NCI-H128 (cell line): ENCODE results near the gene CHST12.

Source experiments
- DNase-seq: peaks from one replicate; lab custom pipeline; 2025; ENCODE audit not compliant: unreplicated experiment; lab: John Stamatoyannopoulos, UW

Gene CHST12

GRCh38 chr7:2403014-2403717, at the start of gene CHST12:
CHST12 (plus strand) TSS chr7:2403611; CDS start chr7:2432640, 29,029 bp downstream.
- DNase-seq, result peak; percentile 80

GRCh38 chr7:2353936-2354185, 49.5 kb upstream of the CHST12 start:
- peak; percentile 83 for DNase-seq

- peak; percentile 92 for DNase-seq
These were observed 49.0 kb upstream of the CHST12 start, which contains the start of gene EIF3B for GRCh38 chr7:2354186-2354938. EIF3B (plus strand) TSS chr7:2354827; CDS start chr7:2354922, 95 bp downstream.

GRCh38 chr7:2354939-2355704, 48.3 kb upstream of the CHST12 start:
- DNase-seq, result no peak

GRCh38 chr7:2355705-2356008, 47.8 kb upstream of the CHST12 start:
- DNase-seq, result no peak

GRCh38 chr7:2357165-2357564, 46.2 kb upstream of the CHST12 start:
- no peak for DNase-seq

- no peak for DNase-seq
These were observed 45.8 kb upstream of the CHST12 start for GRCh38 chr7:2357571-2357970.

GRCh38 chr7:2358968-2359527, 44.4 kb upstream of the CHST12 start:
- no peak for DNase-seq

GRCh38 chr7:2359610-2360009, 43.8 kb upstream of the CHST12 start:
- DNase-seq, result no peak

GRCh38 chr7:2360796-2361195, 42.6 kb upstream of the CHST12 start:
- DNase-seq, result no peak

- DNase-seq, result no peak
These were observed 40.9 kb upstream of the CHST12 start for GRCh38 chr7:2362385-2363088.

GRCh38 chr7:2369139-2369538, 34.3 kb upstream of the CHST12 start:
- no peak for DNase-seq

GRCh38 chr7:2371329-2371728, 32.1 kb upstream of the CHST12 start:
- no peak for DNase-seq

GRCh38 chr7:2372724-2373123, 30.7 kb upstream of the CHST12 start:
- no peak for DNase-seq

- DNase-seq, result no peak
These were observed 30.3 kb upstream of the CHST12 start for GRCh38 chr7:2373124-2373556.

GRCh38 chr7:2373646-2374045, 29.8 kb upstream of the CHST12 start:
- no peak for DNase-seq

- no peak for DNase-seq
These were observed 29.0 kb upstream of the CHST12 start for GRCh38 chr7:2374401-2374800.

- DNase-seq, result no peak
These were observed 28.3 kb upstream of the CHST12 start for GRCh38 chr7:2374830-2375728.

- DNase-seq, result no peak
These were observed 26.9 kb upstream of the CHST12 start for GRCh38 chr7:2376351-2377154.
